HPDE6-E6E7 (cell line): ENCODE data around the gene SMIM41.
"Not testable (repeated sequence)": the region's sequence is repeated elsewhere in the genome, so short reads cannot be mapped to it uniquely, and the experiment has no call there.

Experiments used
- DNase-seq: peaks from one replicate; pipeline ENCODE4 v3.0.0; 2011; ENCODE audit warnings: missing footprints; ENCODE audit errors: extremely low spot score

The SMIM41 gene

DNA sequence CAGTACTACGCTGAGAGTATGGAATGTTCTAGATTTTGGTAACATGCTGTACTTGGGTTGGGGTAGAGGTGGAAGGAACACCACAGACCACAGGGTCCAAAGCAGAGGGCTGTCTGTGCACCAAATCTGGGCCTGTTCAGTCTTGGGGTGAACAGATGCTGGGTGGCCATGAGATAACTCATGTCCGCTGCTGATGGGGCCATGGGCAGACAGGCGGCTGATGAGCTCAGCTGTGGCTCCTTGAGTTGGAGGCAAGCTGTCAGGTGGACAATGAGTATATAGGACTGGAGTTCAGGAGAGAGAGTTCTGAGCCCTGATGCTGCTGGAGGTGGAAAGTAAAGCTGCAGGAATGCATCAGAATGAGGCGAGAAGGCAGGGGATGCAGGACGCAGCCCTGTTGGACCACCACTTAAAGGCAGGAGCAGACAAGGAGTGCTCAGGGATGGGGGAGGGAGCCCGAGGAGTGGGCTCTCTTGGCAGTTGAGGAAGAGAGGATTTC, 6.2 kb downstream of the SMIM41 start:
- no peak for DNase-seq

DNA sequence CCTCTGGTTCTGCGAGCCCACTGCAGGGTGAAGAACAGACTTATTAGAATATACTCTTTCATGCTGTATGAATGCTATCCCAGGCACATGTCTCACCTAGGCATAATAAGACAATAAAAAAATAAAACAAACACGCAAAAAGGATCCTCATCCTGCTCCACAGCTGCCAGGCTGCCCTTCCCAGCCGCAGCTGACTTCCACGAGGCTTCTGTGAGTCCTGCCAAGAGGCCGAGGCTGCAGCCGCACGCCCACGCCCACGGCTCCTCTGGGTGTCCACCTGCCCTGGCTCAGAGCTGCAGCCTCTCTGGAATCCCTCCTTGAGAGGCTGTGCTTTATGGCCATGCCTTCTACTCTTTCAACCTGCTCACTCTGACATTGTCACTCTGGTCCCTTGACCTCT, 6.9 kb downstream of the SMIM41 start:
- no peak for DNase-seq

DNA sequence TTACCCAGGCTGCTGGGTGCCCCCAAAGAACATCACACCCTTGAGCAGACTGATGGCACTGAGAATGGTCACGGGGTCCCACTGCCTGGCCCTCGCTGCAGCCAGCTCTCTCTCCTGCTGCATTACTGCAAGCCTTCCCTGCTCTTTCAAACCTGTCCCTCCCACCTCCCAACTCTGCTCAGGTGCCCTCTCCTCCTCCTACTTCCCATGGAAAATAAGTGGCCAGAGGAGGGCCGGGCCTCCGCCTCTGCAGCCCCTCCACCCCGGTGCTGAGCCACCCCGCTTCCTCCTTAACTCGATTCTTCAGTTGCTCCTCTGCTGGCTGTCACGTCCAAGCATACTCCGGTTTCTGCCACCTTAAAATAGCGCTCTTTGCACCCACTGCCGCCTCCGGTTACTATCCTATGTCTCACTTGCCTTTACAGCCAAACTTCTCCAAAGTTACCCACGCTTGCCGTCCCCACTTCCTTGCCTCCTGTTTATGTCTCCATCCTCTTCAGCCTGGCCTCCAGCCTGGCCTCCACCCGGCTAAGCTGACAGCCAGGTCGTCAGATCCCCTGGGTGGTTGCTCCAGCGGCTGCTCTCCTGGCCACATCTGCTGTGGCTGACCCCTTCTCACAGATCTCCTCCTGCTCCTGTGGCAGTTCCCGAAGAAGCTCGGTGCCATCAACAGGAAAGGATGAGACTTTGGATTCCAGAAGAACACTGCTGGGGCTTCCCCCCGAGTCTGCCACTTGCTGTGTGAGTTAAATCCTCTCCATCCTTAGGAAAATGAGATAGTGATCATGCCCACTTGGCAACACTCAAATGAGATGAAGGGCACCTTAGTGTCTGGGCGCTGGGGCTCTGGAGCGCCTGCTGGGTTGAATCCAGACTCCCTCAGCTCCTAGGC, 7.7 kb downstream of the SMIM41 start:
- DNase-seq, result no peak

DNA sequence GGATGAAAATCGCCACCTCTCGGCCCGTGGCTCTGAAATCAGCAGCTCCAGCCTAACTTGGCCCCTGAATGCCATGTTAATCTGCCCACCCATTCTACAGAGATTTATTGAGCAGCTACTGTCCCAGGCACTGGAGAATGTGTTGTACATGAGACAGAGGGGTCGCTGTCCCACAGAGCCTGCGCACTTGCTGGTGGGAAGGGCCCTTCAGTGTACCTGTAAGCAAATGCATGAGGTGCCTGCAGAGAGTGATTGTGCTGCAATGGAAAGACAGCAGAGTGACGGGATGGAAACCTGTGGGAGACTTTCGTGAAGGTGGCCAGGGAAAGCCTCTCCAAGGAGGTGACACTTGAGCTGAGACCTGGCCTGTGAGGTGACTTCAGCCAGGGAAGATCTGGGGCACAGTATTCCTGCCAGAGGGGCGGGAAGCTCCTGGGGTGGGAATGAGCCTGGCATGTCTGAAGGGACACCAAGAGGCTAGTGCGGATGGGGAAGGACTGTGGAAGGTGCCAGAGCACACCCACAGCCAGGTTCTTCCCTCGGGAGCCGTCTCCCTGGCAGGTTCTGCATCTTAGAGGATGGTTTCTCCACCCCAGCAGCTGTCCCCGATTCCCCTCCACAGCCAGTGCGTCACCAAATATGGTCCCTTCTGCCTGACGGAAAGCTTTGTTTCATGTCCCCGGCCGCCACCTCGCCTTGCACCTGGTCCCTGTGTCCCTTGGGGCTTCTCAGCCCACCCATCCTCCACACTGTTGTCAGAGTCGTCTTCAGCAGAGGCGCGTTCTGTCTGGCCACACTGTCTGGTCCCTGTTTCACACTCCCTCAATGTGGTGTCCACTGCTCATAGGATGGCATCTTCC, 8.7 kb downstream of the SMIM41 start:
- no peak for DNase-seq

DNA sequence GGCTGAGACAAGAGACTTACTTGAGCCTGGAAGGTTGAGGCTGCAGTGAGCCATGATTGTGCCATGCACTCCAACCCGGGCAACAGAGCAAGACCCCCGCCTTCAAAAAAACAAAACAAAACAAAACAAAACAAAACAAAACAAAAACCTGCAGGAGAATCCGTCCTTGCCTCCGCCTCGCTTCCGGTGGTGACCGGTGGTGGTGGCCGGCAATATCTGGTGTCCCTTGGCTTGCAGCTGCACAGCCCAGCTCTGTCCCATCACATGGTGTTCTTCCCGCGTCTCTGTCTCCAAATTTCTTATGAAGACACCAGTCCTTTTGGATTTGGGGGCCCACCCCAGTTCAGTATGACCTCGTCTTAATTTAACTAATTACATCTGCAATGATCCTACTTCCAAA, 10.0 kb downstream of the SMIM41 start:
- no peak for DNase-seq

DNA sequence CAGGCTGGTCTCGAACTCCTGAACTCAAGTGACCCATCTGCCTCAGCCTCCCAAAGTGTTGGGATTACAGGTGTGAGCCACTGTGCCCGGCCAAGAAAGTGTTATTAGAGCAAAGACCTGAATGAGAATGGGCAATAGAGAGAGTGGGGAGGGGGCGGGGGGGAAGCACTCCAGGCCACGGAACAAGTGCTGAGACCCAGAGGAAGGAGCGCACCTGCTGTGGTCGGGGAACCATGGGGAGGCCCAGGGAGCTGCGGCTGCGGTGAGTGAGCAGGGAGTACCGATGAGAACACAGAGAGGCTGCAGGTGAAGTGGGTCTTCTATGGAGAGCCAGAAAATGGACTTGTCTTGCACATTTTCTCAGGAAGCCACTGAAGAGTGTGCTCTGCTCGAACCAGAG, 10.8 kb downstream of the SMIM41 start:
- no peak for DNase-seq

DNA sequence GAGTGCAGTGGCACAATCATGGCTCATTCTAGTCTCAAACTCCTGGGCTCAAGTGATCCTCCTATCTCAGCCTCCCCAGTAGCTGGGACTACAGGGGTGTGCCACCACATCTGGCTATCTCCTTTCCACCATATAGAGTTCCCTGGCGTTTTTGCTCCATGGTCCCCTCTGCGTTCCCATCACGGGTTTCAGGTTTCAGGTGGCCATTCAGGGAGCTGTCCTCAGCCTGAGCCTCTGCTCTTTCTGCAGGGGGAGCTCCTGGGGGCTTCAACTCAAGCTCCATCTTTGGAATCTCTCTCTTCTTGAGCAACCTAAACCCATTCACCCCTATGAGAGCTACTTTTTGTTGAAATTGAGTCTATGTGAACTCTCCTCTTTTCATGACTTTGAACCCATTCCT, 11.6 kb downstream of the SMIM41 start:
- DNase-seq, result no peak

DNA sequence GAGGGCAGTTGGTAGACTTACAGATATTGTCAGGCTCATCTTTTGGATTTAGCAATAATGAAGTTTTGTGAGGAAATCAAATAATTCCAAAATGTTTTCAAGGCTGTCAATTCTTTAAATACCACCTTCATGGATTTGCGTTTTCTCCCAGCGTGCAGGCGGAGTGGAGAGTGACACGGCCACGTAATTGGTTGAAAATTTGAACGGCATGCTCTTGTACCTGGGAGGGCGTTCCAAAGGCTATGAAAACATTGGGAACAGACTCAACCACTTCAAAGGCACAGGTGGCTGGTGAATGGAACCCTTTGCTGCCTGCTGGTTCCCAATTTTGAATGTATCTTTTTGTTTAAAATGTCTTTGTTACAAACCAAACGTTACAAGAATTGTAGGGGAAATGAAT, 12.4 kb downstream of the SMIM41 start:
- DNase-seq, result no peak

DNA sequence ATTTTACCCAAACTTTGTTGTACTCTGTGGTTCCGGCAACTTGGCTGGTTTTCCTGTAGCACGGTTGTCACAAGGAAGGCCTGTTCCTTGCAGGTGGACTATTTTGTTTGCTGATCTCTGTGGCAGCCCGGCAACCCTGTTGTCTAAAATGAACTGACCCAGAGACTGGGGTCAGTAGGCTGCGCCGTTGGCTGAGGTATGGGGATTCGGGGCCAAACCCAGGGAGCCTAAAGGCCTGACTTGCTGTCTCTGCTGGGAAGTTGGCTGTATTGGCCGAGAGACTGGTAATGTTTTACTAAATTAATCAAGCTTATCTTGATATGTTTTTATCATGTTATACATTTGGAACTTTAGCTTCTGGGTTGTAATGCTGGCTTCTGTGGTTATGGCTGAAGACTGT, 13.8 kb downstream of the SMIM41 start:
- no peak for DNase-seq

DNA sequence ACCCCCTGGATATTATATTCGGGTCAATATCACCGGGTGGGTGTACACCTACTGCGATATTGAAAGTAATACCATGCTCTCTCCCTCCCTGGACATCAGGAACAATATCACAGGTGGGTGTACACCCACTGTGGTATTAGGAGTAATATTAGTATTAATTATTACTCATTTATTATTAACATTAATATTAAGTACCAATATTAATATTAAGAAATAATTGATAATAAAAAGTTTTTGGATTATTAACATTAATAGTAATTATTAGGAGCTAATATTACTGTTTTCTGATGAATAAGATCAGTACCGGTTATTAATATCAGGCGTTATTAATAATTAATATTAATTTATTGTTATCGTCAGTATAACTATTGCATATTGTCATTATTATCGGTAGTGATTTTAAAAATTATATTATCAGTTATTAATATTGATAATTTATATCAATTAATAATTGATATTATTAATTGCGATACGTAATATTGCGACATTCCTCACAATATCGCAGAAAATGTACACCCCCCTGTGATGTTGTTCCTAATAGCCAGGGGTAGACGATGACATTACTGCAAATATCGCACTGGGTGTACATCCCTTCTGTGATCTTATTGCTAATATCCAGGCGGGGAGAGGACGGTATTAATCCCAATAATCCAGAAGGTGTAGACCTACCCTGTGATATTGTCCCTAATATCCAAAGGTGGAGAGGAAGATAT, 17.0 kb downstream of the SMIM41 start:
- DNase-seq, result no peak

DNA sequence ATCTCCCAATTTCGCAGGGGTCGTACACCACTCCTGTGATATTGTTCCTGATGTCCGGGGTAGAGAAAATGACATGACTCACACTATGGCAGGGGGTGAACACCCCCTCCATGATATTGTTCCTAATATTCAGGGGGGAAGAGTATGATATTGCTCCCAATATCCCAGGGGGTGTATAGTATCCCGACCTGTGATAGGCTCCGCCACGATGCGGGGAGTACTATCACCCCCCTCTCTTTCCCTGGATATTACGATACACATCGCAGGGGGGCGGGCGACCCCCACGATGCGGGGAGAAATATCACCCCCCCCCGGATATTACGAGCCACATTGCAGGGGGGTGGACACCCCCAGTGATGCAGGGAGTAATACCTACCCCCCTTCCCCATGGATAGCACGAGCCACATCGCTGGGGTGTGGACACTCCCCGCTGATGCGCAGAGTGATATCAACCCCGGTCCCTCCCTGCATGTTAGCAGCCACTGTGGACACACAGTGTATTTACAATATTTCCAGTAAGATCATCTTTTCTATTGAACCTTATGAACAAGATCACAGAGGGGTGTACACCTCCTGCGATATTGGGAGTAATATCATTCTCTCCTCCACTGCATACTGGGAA, 17.7 kb downstream of the SMIM41 start:
- no peak for DNase-seq

DNA sequence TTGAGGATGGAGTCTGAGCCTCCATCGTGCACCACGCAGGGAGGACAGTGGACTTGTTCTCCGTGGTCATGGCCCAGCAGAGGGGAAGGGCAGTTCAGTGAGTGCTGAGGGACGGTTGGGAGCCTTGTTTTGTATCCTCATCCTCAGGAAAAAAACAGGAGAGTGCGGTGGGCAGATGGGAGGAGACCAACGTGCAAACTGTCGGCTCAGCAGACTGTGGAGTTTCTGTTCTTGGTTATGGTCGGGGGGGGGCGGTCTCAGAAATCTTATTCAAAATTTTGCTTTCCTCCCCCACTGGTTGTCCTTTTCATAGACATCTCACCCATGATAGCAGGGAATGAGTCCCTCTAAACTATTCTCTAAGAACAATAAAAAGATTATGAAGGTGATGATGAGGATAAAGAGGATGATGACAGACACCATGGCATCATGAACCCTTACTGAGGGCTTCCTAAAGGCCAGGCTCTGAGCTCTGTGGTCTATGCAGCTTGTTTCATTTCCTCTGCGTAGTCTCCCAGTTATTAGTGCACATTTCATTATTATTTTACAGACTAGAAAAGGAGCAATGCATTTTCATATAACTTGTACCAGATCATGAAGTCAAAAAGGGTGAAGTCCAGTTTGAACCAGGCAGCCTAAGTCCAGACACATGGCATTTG, 25.1 kb downstream of the SMIM41 start:
- DNase-seq, result not testable (repeated sequence)

DNA sequence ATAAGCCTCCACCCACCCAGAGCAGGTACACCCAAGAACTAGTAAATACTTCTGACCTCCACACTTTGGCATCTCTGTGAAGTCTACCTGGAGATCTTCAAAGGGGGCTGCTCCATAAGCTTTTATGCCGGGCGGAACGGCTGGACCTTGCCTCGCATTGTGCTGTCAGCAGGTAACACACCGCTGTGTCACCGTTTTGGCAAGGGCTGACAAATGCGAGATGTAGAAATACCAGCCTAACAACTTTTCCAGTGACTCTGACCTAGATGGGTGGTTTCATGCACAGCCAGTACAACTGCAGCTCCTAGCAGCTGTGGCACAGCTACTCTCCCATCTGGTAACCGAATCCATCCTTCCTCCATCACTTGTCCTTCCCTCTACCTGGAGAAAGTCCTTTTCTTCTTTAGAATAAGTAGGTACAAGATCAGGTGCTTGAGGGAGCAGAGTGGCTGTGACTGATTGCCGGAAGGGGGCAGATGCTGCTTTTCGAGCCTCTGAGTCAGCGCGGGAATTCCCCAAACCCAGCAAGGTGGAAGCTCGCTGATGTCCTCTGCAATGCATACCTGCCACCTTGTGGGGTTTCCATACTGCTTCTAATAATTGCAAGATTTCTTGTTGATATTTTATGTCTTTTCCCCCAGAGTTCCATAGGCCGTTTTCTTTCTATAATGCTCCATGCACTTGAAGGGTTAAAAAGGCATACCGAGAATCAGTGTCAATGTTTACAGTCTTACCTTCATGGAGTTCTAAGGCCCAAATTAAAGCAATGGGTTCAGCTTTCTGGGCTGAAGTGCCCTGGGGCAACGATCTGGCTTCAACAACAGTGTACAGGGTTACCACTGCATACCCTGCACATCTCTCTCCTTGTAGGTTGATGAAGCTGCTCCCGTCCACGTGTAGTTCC, 37.0 kb downstream of the SMIM41 start:
- not testable (repeated sequence) for DNase-seq

DNA sequence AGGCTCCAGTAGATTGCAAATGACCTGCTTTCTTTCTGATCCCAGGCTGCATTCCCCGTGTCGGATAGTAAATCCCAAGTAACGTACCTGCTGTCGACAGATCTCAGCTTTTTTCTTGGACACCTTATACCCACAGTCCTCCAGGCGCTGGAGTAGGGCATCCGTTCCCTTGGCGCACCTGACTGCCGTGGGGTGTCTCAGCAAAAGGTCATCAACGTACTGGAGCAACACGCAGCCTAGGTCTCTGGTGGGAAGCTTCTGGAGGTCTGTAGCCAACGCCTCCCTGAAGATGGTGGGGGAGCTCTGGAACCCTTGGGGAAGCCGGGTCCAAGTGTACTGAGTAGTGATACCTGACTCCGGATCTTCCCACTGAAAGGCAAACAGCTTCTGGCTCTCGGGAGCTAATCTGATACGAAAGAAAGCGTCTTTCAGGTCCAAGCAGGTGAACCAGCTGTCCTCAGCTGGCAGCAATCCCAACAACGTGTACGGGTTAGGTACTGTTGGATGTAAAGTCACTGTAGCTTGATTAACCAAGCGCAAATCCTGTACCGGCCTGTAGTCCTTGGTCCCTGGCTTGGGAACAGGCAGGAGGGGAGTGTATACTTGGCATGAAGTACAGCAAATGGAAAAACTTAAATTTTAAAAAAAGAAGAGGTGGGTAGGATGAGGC, 38.4 kb downstream of the SMIM41 start:
- not testable (repeated sequence) for DNase-seq

DNA sequence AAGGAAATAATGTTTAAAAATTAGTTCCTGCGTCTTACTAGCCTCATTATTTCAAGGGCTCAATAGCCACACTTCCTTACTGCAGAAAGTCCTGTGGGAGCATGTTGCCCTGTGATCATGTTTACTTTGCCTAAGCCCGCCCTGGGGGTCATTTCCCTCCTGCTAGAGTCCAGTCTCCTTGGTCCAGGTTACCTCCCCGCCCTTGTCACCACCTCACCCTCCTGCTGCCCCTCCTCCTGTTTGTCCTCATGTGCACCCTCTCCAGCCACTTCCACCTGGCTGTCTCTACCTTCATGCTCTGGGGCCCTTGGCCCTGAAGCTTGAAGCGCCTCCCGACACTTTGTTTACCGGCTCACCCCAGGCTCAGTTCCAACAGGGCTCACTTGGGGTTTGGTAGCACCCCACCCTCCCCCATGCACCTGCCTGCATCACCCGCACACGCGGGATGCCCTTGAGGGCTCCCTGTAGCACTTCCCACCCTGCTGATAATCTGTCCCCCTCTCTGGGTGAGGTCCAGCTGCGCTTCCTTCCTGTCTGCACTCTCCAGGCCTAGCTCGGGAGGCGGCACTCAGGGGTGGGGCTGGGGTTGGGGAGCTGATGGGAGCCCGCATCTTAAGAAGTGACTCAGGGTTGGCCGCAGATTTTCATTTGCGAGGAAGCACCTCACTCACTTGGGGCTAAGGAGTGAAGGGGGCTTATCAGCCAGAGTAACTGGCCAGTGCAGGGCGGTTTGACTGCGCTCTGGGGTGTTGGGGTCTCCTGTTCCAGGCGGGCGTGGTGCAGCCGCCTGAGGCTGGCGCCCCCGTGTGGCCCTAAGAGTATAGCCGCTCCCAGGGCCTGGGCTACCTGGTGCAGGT, 40.1 kb downstream of the SMIM41 start:
- DNase-seq, result no peak

DNA sequence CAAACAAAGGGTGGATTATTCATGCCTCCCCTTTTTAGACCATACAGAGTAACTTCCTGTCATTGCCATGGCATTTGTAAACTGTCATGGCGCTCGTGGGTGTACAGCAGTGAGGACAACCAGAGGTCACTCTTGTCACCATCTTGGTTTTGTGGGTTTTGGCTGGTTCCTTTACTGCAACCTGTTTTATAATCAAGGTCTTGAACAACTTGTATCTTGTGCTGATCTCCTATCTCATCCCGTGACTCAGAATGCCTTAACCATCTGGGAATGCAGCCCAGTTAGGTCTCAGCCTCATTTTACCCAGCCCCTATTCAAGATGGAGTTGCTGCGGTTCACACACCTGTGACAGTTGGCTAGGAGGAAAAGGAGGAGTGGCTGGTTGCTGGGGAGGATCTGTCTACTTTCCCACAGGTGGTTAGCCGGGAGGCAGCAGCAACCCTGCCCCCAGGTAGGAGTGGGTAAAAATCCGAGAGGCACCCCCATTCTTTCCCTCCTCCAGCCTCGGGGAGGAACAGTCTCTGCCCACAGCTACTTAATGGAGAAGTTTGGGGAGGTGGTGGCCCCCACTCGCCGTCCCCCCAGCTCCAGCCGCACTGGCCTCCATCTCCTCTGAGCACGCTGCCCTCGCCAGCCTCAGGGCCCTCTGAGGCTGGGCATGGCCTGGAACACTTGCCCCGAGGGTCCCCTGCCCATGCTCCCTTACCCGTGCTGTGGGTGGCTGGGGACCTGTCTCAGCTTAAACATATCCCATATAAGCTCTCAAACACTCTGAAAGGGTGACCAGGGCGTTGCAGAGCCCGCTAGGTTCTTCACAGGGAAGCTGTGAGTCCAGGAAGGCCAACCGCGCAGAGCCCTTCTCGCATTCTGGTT, 41.7 kb downstream of the SMIM41 start:
- no peak for DNase-seq

DNA sequence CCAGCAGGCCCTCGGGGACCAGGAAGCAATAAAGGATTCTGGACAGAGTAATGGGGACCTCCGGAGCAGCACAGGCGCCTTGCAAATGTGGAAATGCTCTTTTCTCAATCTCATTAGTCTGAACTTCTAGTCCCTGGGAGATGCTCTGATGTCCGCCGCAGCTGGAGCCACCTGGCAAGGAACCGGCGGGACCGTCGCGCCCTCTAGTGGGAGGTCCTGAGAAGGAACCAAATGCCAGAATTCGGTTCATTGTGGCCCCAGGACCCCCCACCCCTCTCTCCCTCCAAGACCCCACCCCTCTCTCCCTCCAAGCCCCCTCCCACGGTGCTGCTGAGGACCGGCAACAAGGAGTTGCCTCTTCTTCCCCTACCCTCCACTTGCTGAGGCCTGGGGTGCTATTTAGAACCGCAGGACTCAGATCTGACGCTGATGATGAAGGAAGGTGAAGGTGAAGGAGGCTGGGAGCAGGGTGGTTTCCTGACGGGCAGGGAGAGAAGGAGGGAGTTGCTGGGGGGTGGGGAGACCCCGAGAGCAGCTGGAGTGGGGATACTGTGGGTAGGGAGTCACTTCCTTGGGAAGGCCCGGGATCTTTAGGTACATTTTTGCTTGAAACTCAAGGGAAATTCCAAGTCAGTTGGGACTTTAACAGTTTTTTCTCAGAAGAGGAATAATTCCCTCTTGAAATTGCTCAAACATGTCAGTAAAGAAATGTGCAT, 42.5 kb downstream of the SMIM41 start:
- no peak for DNase-seq
